ENCODE results near the gene STK24.
"Not testable (repeated sequence)": the region's sequence is repeated elsewhere in the genome, so short reads cannot be mapped to it uniquely, and the experiment has no call there.

The STK24 gene

GRCh38 chr13:98582947-98583346, 6.0 kb upstream of the STK24 start:
- DNase-seq: no peak

GRCh38 chr13:98581971-98582702, 5.2 kb upstream of the STK24 start:
- DNase-seq: peak in 4 of 56 donors; percentile 8 to 32 (median 22)

GRCh38 chr13:98581381-98581780, 4.5 kb upstream of the STK24 start:
- no peak for DNase-seq

- no peak for DNase-seq
Observed at GRCh38 chr13:98580420-98580819, 3.5 kb upstream of the STK24 start.

- DNase-seq: peak in 2 of 56 donors; percentile 52 to 59
Observed at GRCh38 chr13:98577836-98578285, 954 bp upstream of the STK24 start.

- DNase-seq: peak in 27 of 56 donors; percentile 16 to 54 (median 35)
Observed at GRCh38 chr13:98576200-98576945, 534 bp downstream of the STK24 start.

GRCh38 chr13:98575904-98576199, 1.1 kb downstream of the STK24 start:
- peak in 1 of 56 donors; percentile 14 for DNase-seq

GRCh38 chr13:98575009-98575903, 1.7 kb downstream of the STK24 start:
- no peak for DNase-seq

GRCh38 chr13:98571955-98572662, 4.8 kb downstream of the STK24 start:
- DNase-seq: no peak

- peak in 3 of 56 donors; percentile 3 to 13 (median 8) for DNase-seq
Observed at GRCh38 chr13:98570929-98571372, 6.0 kb downstream of the STK24 start.

- DNase-seq: not testable (repeated sequence)
Observed at GRCh38 chr13:98569494-98570367, 7.2 kb downstream of the STK24 start.

GRCh38 chr13:98568918-98569317, 8.0 kb downstream of the STK24 start:
- no peak for DNase-seq

- DNase-seq: no peak
Observed at GRCh38 chr13:98567140-98567539, 9.8 kb downstream of the STK24 start.

GRCh38 chr13:98565726-98566565, 11.0 kb downstream of the STK24 start:
- DNase-seq: peak in 3 of 56 donors; percentile 9 to 16 (median 10)

GRCh38 chr13:98564204-98564603, 12.7 kb downstream of the STK24 start:
- DNase-seq: no peak

GRCh38 chr13:98563071-98563470, 13.8 kb downstream of the STK24 start:
- no peak for DNase-seq

- no peak for DNase-seq
Observed at GRCh38 chr13:98559169-98559568, 17.7 kb downstream of the STK24 start.

- no peak for DNase-seq
Observed at GRCh38 chr13:98557937-98558792, 18.7 kb downstream of the STK24 start.
